ENCODE measurements around the gene LRP1B.
"Not testable (repeated sequence)": the region's sequence is repeated elsewhere in the genome, so short reads cannot be mapped to it uniquely, and the experiment has no call there.

The LRP1B gene

GRCh38 chr2:140972724-140973123 lies 1158.1 kb downstream of the LRP1B start:
- no peak for DNase-seq

GRCh38 chr2:140964324-140964723 lies 1166.5 kb downstream of the LRP1B start:
- not testable (repeated sequence) for DNase-seq

GRCh38 chr2:140949932-140950331 lies 1180.9 kb downstream of the LRP1B start:
- no peak for DNase-seq

GRCh38 chr2:140947236-140947635 lies 1183.6 kb downstream of the LRP1B start:
- no peak for DNase-seq

GRCh38 chr2:140943867-140944266 lies 1186.9 kb downstream of the LRP1B start:
- no peak for DNase-seq

GRCh38 chr2:140942284-140942683 lies 1188.5 kb downstream of the LRP1B start:
- DNase-seq: no peak

GRCh38 chr2:140929849-140930248 lies 1201.0 kb downstream of the LRP1B start:
- no peak for DNase-seq

GRCh38 chr2:140918426-140918825 lies 1212.4 kb downstream of the LRP1B start:
- no peak for DNase-seq

GRCh38 chr2:140916410-140916809 lies 1214.4 kb downstream of the LRP1B start:
- DNase-seq: no peak

GRCh38 chr2:140910683-140911082 lies 1220.1 kb downstream of the LRP1B start:
- no peak for DNase-seq

- no peak for DNase-seq
Measured at GRCh38 chr2:140905083-140905781, 1225.6 kb downstream of the LRP1B start.

GRCh38 chr2:140895378-140895777 lies 1235.4 kb downstream of the LRP1B start:
- no peak for DNase-seq

GRCh38 chr2:140893685-140894084 lies 1237.1 kb downstream of the LRP1B start:
- no peak for DNase-seq

GRCh38 chr2:140892911-140893637 lies 1237.7 kb downstream of the LRP1B start:
- DNase-seq: no peak

GRCh38 chr2:140892436-140892835 lies 1238.4 kb downstream of the LRP1B start:
- DNase-seq: no peak

- DNase-seq: no peak
Measured at GRCh38 chr2:140891614-140892212, 1239.1 kb downstream of the LRP1B start.

GRCh38 chr2:140882671-140883620 lies 1247.9 kb downstream of the LRP1B start:
- DNase-seq: no peak

GRCh38 chr2:140880573-140880972 lies 1250.2 kb downstream of the LRP1B start:
- DNase-seq: no peak

GRCh38 chr2:140876015-140876414 lies 1254.8 kb downstream of the LRP1B start:
- no peak for DNase-seq

GRCh38 chr2:140873915-140874531 lies 1256.8 kb downstream of the LRP1B start:
- DNase-seq: no peak

GRCh38 chr2:140869925-140870324 lies 1260.9 kb downstream of the LRP1B start:
- no peak for DNase-seq

GRCh38 chr2:140869107-140869506 lies 1261.7 kb downstream of the LRP1B start:
- no peak for DNase-seq

All from stimulated activated naive CD4-positive, alpha-beta T cell (primary cell).